Astrocyte (in vitro differentiated cells and primary cell): ENCODE measurements around the gene SLC25A17. TPM values are rescaled to one million over a fixed set of nuclear protein-coding genes. Genes with fewer than 3 reads are reported as not detected.
"Not testable (repeated sequence)": the region's sequence is repeated elsewhere in the genome, so short reads cannot be mapped to it uniquely, and the experiment has no call there.

Source experiments
- DNase-seq: peaks from one replicate; pipeline ENCODE4 v3.0.0-alpha.2; 2010; ENCODE audit warnings: low read depth
- FAIRE-seq: peaks from 2 replicates; lab custom pipeline; 2011; peaks lifted over from hg19 to GRCh38; lab: Jason Lieb, UNC
- H2AFZ ChIP-seq: 2 replicates; pipeline ENCODE4 v1.6.0; 2012; ENCODE audit warnings: low read depth, low read length, inconsistent platforms
- H3K27ac ChIP-seq: 2 replicates; pipeline ENCODE4 v1.5.1; 2011; ENCODE audit warnings: low read depth, low read length, inconsistent platforms
- H3K27me3 ChIP-seq: 2 replicates; pipeline ENCODE4 v1.6.0; 2011; ENCODE audit warnings: low read length, inconsistent platforms; ENCODE audit not compliant: insufficient read depth
- H3K36me3 ChIP-seq: 2 replicates; pipeline ENCODE4 v1.5.1; 2011; ENCODE audit warnings: low read length, inconsistent platforms; ENCODE audit not compliant: insufficient read depth
- H3K4me1 ChIP-seq: 2 replicates; pipeline ENCODE4 v1.5.1; 2011; ENCODE audit warnings: low read length, inconsistent platforms; ENCODE audit not compliant: insufficient read depth
- H3K4me2 ChIP-seq: 2 replicates; pipeline ENCODE4 v1.6.0; 2012; ENCODE audit warnings: low read length, inconsistent platforms
- H3K4me3 ChIP-seq: 2 replicates; pipeline ENCODE4 v1.5.1; 2011; ENCODE audit warnings: low read depth, mild to moderate bottlenecking, low read length, inconsistent platforms; ENCODE audit not compliant: insufficient read depth
- H3K79me2 ChIP-seq: 2 replicates; pipeline ENCODE4 v1.6.0; 2012; ENCODE audit warnings: mild to moderate bottlenecking, low read length, inconsistent platforms; ENCODE audit not compliant: insufficient read depth
- H3K9ac ChIP-seq: 2 replicates; pipeline ENCODE4 v1.6.0; 2012; ENCODE audit warnings: mild to moderate bottlenecking, low read length, inconsistent platforms
- H3K9me3 ChIP-seq: 2 replicates; pipeline ENCODE4 v1.5.1; 2012; ENCODE audit warnings: low read depth, mild to moderate bottlenecking, low read length, inconsistent platforms; ENCODE audit not compliant: insufficient read depth
- H4K20me1 ChIP-seq: 2 replicates; pipeline ENCODE4 v1.6.0; 2012; ENCODE audit warnings: low read length, inconsistent platforms; ENCODE audit not compliant: insufficient read depth
- H3K27ac Mint-ChIP-seq: one replicate; pipeline ENCODE4 v1.8.0; 2021; ENCODE audit warnings: mild to moderate bottlenecking, mixed read lengths; ENCODE audit not compliant: unreplicated experiment
- H3K27me3 Mint-ChIP-seq: one replicate; pipeline ENCODE4 v1.8.0; 2021; ENCODE audit warnings: low read depth, mixed read lengths; ENCODE audit not compliant: unreplicated experiment
- H3K36me3 Mint-ChIP-seq: one replicate; pipeline ENCODE4 v1.8.0; 2021; ENCODE audit warnings: low read depth, mixed read lengths; ENCODE audit not compliant: unreplicated experiment
- H3K4me1 Mint-ChIP-seq: one replicate; pipeline ENCODE4 v1.8.0; 2021; ENCODE audit warnings: low read depth, mixed read lengths; ENCODE audit not compliant: unreplicated experiment
- H3K4me3 Mint-ChIP-seq: one replicate; pipeline ENCODE4 v1.8.0; 2021; ENCODE audit warnings: mild to moderate bottlenecking, moderate library complexity, mixed read lengths; ENCODE audit not compliant: unreplicated experiment
- H3K9me3 Mint-ChIP-seq: one replicate; pipeline ENCODE4 v1.8.0; 2021; ENCODE audit warnings: mild to moderate bottlenecking, mixed read lengths; ENCODE audit not compliant: unreplicated experiment
- EZH2 ChIP-seq: IDR thresholded peaks from 2 replicates; pipeline ENCODE4 v1.6.1; 2012; ENCODE audit warnings: mild to moderate bottlenecking, low read length, inconsistent platforms; ENCODE audit not compliant: insufficient read depth
- microRNA-seq: library from miRNA; unstranded; fragments of <30 nt; microRNA quantifications from one replicate; pipeline ENCODE4 v1.2.0, GENCODE V29; 2020
- total RNA-seq: library from RNA; stranded (reverse); gene quantifications from 2 replicates; pipeline ENCODE4 v1.2.1, GENCODE V29; 2021
- TF ChIP-seq, protein P1 (sequence below): IDR thresholded peaks from 2 replicates; pipeline ENCODE4 v1.5.1; 2011; ENCODE audit warnings: low read depth, mild to moderate bottlenecking, inconsistent platforms, low read length, moderate library complexity; ENCODE audit not compliant: insufficient read depth

Gene SLC25A17
- total RNA-seq, 1 donor from 2014 or later: 24.8 TPM

GRCh38 chr22:40721266-40721665, 97.9 kb downstream of the SLC25A17 start:
- no peaks in the 10 kb centered on the region for H3K36me3 Mint-ChIP-seq
- peaks cover 14% of the 10 kb centered on the region for H3K27me3 ChIP-seq
- no peak overlapping the region for H3K4me3 ChIP-seq
- H3K79me2 ChIP-seq: no peaks in the 10 kb centered on the region
- H4K20me1 ChIP-seq: no peaks in the 10 kb centered on the region
- TF ChIP-seq EZH2: no peak
- TF ChIP-seq, protein P1, sequence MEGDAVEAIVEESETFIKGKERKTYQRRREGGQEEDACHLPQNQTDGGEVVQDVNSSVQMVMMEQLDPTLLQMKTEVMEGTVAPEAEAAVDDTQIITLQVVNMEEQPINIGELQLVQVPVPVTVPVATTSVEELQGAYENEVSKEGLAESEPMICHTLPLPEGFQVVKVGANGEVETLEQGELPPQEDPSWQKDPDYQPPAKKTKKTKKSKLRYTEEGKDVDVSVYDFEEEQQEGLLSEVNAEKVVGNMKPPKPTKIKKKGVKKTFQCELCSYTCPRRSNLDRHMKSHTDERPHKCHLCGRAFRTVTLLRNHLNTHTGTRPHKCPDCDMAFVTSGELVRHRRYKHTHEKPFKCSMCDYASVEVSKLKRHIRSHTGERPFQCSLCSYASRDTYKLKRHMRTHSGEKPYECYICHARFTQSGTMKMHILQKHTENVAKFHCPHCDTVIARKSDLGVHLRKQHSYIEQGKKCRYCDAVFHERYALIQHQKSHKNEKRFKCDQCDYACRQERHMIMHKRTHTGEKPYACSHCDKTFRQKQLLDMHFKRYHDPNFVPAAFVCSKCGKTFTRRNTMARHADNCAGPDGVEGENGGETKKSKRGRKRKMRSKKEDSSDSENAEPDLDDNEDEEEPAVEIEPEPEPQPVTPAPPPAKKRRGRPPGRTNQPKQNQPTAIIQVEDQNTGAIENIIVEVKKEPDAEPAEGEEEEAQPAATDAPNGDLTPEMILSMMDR: no peak
- peaks cover 10% of the 10 kb centered on the region for H3K4me1 Mint-ChIP-seq
- no peak overlapping the region for H3K4me3 Mint-ChIP-seq
- no peak overlapping the region for H2AFZ ChIP-seq
- peaks cover 8% of the 10 kb centered on the region for H3K4me1 ChIP-seq
- no peaks in the 10 kb centered on the region for H3K36me3 ChIP-seq
- no peaks in the 10 kb centered on the region for H3K9me3 ChIP-seq
- no peaks in the 10 kb centered on the region for H3K27me3 Mint-ChIP-seq
- no peak overlapping the region for H3K27ac ChIP-seq
- no peaks in the 10 kb centered on the region for H3K9me3 Mint-ChIP-seq
- DNase-seq (peak; percentile 71), FAIRE-seq (no peak)
- H3K9ac ChIP-seq: no peak overlapping the region
- peak overlapping the region; percentile 44 for H3K27ac Mint-ChIP-seq
- H3K4me2 ChIP-seq: peak overlapping the region; percentile 28

GRCh38 chr22:40720538-40721256, 98.4 kb downstream of the SLC25A17 start:
- no peak for FAIRE-seq
- Histone ChIP-seq H3K36me3 (no peaks in the 10 kb centered on the region), H3K79me2 (no peaks in the 10 kb centered on the region), H3K9me3 (no peaks in the 10 kb centered on the region), H3K4me1 (peaks cover 8% of the 10 kb centered on the region), H3K27ac (no peak overlapping the region), H3K4me3 (no peak overlapping the region), H3K9ac (no peak overlapping the region), H3K27me3 (peaks cover 14% of the 10 kb centered on the region), H2AFZ (no peak overlapping the region), H4K20me1 (no peaks in the 10 kb centered on the region), H3K4me2 (peak overlapping the region; percentile 28)
- no peak for TF ChIP-seq EZH2
- TF ChIP-seq, protein P1: no peak
- Mint-ChIP-seq H3K4me1 (peaks cover 10% of the 10 kb centered on the region), H3K36me3 (no peaks in the 10 kb centered on the region), H3K4me3 (peak overlapping the region; percentile 27), H3K27me3 (no peaks in the 10 kb centered on the region), H3K9me3 (no peaks in the 10 kb centered on the region), H3K27ac (peak overlapping the region; percentile 44)
- DNase-seq: peak; percentile 54

- not testable (repeated sequence) for H3K36me3 ChIP-seq, H3K27me3 Mint-ChIP-seq, H3K4me2 ChIP-seq, H3K27ac Mint-ChIP-seq, H3K9me3 ChIP-seq, H3K4me1 ChIP-seq, H2AFZ ChIP-seq, H3K79me2 ChIP-seq, FAIRE-seq, H3K9ac ChIP-seq, H3K27ac ChIP-seq, H3K36me3 Mint-ChIP-seq, H4K20me1 ChIP-seq, DNase-seq, H3K4me3 ChIP-seq, H3K4me3 Mint-ChIP-seq, H3K9me3 Mint-ChIP-seq
- H3K4me1 Mint-ChIP-seq: peaks cover 11% of the 10 kb centered on the region
- H3K27me3 ChIP-seq: peaks cover 14% of the 10 kb centered on the region
These were observed 99.0 kb downstream of the SLC25A17 start for GRCh38 chr22:40720156-40720537.

Small RNA genes lying within 50 kb of the gene (microRNA-seq; reads per million reads assigned to microRNA genes)
- 0.82 reads per million for gene MIR4766

Other genes starting within 250 kb of the SLC25A17 start
- 67.0 and 74.3 TPM in 2 replicates for gene MRTFA, start 182.6 kb downstream of the SLC25A17 start, total RNA-seq
- 0.96 and 1.8 TPM in 2 replicates for gene MCHR1, start 139.9 kb downstream of the SLC25A17 start, total RNA-seq
- 236 and 248 TPM in 2 replicates for gene ST13, start 37.3 kb upstream of the SLC25A17 start, total RNA-seq
- 21.8 and 24.9 TPM in 2 replicates for gene XPNPEP3, start 37.8 kb upstream of the SLC25A17 start, total RNA-seq
- gene DNAJB7, start 42.8 kb upstream of the SLC25A17 start, total RNA-seq: not detected in 2 replicates
- 49.4 and 54.6 TPM in 2 replicates for gene RBX1, start 132.0 kb upstream of the SLC25A17 start, total RNA-seq